ENCODE data around the gene ARAP2.

The ARAP2 gene

GRCh38 chr4:36042122-36042970, 202.0 kb downstream of the ARAP2 start:
- no peak for DNase-seq (ENCODE audit: low read depth)

- no peak for DNase-seq (ENCODE audit: low read depth)
Measured at GRCh38 chr4:36041340-36041739, 203.0 kb downstream of the ARAP2 start.

GRCh38 chr4:36039026-36039425, 205.3 kb downstream of the ARAP2 start:
- no peak for DNase-seq (ENCODE audit: low read depth)

- DNase-seq (ENCODE audit: low read depth): no peak
Measured at GRCh38 chr4:36038491-36038890, 205.8 kb downstream of the ARAP2 start.

- DNase-seq (ENCODE audit: low read depth): no peak
Measured at GRCh38 chr4:36037127-36037526, 207.2 kb downstream of the ARAP2 start.

GRCh38 chr4:36029951-36030350, 214.4 kb downstream of the ARAP2 start:
- DNase-seq (ENCODE audit: low read depth): no peak

- DNase-seq (ENCODE audit: low read depth): no peak
Measured at GRCh38 chr4:36027203-36027602, 217.1 kb downstream of the ARAP2 start.

GRCh38 chr4:36026348-36026880, 217.9 kb downstream of the ARAP2 start:
- DNase-seq (ENCODE audit: low read depth): no peak

- no peak for DNase-seq (ENCODE audit: low read depth)
Measured at GRCh38 chr4:36024901-36025660, 219.2 kb downstream of the ARAP2 start.

GRCh38 chr4:36020351-36020750, 224.0 kb downstream of the ARAP2 start:
- DNase-seq (ENCODE audit: low read depth): no peak

Data from activated gamma-delta T cell treated with anti-CD3 and anti-CD28 coated beads, Interleukin-2, amount 50 U/mL, for 16 hours (primary cell).